NCI-H446 (cell line): ENCODE data around the gene ANO6.

Experiments used
- DNase-seq, 2 experiments: peaks; one replicate each; lab custom pipeline; 2025; lab: John Stamatoyannopoulos, UW

Gene ANO6

DNA sequence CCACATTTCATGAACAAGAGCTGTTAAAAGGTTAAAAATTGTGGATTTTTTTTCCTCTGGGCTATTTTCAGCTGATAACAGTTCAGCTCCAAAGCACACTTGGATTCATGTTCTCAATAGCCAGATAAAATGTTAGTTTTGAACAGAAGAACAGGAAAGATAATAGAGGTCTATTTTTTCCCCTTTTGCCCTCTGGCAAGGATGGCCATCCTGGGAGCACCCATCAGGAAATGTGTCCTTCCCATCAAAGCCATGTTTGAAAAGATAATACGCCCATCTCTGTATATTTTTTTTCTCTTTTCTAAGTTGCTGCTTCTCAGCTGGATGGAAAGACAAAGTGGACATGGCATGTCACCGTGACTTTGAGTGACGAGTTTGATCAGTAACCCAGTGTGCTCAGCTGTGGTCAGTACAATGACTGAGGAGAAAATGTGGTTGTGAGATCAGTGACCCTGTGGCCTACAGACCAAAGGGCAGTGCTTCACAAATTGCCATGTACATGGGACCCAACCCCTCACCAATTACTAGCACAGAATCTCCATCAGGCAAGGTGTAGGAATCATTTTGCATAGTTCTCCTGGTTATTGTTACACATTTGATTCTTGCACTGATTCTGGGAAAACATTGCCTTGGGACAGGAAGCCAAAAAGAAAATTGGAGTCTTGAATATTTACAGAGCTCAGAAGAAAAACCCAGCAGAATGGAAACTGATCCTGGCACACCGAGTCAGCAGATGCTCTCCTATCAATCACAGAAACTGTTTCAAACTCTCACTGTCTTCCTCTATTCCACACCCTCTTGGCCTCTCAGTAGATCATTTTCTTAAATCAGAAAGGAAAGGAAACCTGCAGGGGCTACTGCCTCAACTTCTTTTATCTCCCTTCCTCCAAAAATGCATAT is 64.3 kb downstream of the ANO6 start:
- no peak for DNase-seq

- no peak for DNase-seq
Measured at GRCh38 chr12:45281994-45282393, 66.1 kb downstream of the ANO6 start.

DNA sequence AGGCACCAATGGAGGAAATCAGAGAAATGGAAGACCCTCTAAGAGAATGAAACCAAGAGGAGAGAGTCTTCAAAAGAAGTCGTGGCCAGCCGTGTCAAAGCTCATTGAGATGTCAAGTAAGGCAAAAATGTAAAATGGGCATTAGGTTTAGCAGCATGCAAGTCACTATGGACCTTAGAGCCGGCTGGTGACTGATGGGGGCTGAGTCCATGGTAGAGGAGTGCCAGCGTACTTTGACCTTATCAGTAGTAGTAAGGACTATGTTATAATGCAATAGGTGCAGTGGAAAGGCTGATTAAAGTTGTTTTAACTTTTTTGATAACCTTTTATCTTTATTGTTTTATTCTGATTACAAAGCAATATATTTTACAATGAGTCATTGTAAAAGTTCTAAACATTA is 66.5 kb downstream of the ANO6 start:
- DNase-seq = no peak

DNA sequence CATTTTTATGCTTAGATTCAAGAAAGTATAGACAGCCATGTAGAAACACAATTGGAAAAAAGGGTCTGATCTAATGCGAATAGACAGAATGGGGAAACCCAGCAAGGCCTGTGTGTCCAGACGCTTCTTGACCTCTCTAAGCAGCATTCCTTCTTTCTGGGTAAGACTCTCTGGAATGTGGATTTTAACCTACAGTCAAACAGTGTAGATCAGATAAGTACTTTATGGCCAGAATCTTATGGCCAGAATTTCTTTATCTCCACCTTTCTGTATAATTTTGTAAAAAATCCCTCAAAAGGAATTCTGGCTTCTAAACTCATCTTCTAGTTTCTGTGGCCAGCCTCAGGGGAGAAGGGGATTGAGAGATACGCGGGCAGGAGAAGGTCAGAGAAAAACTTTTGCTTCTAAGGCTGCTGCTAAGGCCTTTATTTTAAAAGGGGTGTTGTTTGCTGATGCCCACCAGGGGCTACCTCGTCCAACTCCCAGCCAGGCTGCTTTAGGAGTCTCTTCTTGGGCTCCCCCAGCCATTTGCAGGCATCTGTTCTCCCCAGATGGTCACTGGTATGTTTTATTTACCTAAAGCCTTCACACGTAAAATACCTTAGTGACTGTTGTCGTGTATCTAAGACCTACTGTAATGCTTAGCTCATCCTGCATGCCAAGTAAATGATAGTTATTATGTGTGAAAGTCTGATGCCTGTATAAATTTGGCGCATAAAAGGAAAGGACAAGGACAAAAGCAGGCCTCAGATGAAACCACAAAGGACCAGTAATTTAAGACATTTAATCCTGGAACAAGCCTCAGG is 68.4 kb downstream of the ANO6 start:
- peak in 1 of 2 experiments; percentile 55 for DNase-seq

DNA sequence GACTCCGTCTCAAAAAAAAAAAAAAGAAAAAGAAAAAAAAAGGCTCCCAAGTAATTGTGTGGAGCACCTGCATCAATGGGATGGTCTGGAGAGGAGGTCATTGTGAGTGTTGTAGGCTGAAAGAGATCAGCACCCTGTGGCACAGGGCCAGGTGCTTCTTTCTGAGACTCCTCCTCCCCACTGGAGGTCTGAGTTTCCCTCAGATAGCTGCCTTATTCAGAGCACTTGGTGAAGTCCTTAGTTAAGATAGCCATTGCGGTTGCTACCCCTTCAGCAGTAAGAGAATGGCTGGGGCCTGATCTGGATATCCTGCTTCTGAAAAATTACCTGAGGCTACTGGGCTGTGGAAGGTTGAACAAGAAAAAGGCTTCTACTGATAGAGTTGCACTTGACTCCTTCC is 69.8 kb downstream of the ANO6 start:
- DNase-seq = no peak

GRCh38 chr12:45286621-45287020 is 70.7 kb downstream of the ANO6 start:
- DNase-seq = no peak

DNA sequence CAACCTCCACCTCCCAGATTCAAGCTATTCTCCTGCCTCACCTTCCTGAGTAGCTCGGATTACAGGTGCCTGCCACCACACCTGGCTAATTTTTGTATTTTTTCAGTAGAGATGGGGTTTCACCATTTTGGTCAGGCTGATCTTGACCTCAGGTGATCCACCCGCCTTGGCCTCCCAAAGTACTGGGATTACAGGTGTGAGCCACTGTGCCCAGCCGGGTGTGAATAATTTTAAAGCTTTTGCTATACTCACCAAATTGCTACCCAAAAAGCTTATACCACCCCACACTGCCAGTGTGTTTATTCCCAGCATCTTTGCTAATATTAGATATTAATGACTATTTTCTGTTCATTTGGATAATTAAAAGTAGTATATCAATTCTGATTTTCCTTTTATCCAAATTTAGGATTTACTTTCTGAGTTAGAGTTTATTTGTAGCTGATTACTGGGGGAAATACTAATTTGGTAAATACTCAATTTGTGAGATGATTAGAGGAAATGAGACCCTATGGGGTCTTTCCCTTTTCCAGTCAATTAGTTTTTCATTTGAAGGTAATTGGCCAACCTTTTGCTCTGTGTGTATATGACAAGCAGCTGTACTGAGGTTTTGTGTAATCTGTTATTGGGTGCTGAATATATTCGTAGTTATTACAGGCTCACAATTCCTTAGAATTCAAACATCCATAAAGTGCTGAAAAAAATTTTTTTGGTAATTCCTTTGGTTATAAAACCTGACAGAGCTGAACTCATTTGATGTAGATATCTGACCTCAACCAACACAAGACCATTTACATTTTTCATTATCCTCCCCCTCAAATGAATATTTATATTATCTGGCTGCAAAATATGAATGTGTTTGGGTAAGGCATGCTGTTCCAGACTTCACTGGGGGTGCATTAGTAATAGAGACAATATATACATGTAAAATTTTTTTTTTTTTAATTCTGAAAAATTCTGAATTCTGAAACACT is 73.6 kb downstream of the ANO6 start:
- no peak for DNase-seq

- DNase-seq = no peak
Measured at GRCh38 chr12:45290216-45290605, 74.3 kb downstream of the ANO6 start.

DNA sequence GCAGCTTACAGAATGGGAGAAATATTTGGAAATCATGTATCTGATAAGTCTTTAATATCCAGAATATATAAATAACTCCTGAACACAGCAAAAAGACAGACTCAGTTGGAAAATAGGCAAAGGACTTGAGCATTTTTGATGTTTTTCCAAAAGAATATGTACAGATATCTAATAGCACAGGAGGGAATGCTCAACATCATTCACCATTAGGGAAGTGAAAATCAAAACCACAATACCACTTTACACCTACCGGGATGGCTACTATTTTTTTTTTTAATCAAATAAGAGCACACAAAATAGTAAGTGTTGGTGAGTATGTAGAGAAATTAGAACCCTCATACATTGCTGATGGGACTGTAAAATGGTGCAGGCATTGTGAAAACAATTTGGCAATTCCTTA is 75.6 kb downstream of the ANO6 start:
- no peak for DNase-seq

DNA sequence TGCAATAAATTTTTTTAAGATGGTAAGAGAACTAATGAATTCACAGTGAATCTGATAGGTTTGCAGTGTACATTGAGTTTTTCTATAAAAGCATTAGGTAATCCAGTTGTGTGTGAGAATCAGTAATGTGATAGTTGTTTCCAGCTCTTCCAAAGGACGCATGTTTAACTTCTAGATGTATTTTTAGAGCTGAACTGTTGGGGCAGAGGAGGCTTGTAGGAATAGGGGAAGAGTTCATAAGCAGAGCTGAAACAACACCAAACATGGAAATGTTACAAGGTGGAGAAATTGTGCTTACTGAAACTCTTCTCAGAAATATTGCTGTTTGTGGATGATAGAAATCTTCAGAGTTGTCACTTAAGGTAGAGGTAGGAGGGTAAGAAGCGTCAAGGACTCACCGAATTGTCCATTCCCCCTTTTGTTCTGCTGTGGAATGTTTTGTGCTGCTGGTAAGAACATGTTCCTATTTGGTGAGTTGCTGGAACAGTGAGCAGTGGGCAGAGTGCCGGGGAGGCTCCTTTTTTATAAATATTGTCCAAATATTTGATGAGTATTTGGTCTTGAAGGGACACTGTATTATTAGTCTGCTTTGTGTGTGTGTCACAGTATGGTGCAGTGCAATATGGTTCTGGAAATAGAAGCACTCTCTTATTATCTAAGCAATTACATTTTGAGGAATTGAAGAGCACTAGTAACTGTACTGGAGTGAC is 76.7 kb downstream of the ANO6 start:
- no peak for DNase-seq

DNA sequence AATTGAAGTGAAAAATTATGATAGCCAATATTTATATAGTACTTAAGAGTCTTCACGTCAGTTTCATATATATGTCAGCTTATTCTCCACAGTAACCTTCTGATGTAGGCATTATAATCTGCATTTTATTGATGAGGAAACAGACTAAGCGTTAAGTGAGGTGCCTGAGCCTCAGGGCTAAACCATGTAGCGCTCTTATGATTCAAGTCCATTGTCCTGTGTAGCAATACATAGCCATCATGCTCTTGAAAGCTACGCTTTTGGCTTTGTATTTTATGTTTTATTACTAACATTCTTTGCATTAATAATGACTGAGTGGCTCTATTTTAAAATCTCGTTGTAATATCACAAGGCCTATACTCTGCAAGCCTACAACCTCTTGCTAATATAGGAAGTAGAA is 79.0 kb downstream of the ANO6 start:
- no peak for DNase-seq

GRCh38 chr12:45296046-45296586 is 80.2 kb downstream of the ANO6 start:
- no peak for DNase-seq

DNA sequence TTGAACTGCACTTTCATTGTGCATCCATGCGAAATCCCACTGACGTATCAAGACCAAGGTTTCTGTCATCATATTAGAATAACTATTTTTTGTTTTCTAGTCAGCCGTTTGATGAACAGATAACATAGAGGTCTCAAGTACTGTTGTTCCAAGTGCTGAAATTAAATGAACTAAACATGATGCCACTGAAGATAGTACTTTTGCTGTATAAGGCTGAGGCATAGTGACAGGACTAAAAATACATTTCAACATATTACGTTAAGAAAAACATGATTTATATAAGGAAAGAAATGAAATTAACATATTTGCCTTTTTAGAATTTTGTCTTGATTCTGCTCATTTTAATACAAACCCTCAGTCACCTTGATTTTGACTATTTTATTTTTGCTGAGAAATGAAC is 82.2 kb downstream of the ANO6 start:
- DNase-seq = no peak

DNA sequence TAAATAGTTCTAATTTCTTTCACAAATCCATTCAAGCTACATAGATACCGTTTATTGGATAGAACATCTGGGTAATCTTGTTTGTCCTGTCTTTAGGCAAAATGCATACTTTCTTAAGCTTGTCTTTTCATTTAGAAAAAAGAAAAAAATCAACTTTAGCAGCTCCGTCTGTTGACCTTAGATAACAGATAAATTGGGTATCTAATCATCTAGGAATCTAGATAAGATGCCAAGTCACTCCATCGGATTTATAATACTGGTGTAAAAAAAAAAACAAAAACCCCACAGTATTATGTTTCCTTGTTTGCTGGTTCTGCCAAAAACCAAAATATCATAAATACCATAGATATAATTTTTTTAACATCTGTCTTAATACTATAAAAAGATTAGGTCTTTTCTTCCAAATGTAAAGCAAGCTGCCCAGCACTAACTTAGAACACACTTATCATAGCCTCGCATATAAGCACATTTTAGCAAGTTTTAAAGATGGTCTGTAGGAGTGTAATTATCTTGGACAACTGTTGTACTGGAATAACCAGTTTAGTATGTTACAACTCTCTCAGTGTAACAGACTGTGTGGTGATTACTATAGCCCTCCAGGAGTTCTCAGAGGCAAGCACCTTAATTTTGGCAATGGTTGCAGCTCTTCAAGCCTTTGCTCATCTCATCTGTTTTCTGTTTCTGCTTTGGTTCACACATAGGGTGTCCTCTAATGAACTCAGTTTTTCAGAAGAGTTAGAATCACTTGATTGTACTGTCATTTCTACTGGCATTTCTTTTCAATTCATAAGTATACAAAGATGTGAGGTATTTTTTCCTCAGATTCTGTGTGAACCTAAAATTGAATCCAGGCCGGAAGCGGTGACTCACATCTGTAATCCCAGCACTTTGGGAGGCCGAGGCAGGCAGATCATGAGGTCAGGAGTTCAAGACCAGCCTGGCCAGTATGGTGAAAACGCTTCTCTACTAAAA is 83.1 kb downstream of the ANO6 start:
- DNase-seq = peak in 1 of 2 experiments; percentile 52

DNA sequence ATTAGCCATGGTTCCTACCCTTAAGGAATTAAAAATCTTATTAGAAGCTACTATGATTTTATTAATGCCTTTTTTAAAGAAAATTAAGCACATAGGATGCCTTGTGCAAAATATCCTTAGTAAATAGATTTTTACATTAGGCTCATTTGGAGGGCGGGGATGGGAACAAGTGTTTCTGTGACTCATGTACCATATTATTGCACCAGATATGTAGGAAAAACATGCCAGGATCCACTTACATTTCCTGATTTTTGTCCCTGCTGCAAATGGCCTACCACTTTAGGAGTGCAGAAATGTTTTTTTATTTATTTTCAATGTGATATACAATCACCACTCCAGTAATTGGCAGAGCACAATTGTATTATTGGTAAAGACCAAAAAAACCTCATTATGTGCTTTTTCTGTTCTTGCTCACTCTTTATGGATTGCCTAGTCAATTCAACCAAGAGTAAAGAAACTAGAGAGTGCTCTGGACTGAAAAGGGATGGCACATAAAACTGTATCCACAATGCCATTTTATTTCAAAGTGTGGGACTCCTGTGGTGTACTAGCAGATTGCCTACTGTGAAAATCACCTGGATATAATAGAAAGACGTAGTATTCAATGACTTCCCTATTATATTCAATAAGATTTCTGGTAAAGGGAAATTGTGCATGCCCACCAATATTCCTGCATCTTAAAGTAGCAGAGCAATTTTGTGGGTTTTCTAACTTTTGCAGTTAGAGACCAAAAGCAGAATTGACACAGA is 86.9 kb downstream of the ANO6 start:
- DNase-seq = no peak

DNA sequence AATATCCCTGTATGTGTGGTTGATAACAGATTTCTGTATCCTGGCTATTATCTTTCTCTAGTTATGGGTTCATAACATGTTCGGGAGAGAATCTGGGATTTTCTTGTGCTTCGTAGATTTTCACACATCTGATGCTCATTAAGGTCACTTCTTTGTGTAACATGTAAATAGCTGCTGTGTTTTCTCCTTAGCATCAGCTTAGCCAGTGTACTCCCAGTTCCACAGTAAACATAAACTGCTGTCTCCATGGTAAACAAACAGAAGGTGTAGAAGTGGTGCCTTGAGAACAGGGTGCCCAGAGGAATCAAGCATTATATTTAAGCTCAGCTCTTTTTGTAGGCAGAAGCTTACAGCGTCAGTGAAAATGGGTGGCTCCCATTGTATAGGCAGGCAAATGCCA is 88.0 kb downstream of the ANO6 start:
- DNase-seq = no peak

DNA sequence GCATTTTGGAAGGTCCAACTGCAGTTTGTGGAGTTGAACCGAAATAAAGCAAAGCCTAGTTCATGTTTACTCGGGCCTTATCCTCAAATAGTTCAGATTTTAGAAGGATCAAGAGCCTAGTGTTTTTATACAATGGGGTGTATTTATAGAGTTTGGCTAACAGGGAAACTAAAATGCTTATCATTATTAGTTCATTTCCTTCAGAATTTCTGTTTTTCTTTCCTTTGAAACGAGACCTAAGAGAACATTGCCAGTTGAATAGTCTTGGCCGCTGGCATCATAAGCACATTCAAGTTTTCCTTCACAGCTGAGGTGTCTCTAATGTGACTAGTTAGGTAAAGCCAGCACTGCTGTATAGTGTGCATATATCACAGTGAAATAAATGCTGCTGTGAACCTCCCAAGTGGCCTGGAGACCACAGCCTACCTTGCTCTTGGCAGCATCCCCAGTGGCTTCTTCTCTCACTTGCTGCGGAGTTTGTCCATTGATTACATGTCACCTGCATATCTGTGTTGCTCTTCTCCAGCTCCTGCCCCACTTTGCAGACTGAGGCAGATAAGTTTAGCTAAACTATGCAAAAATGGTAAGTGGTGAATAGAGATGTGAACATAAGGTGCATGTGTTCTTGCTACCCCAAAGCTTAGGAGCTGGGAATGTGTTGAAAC is 88.8 kb downstream of the ANO6 start:
- DNase-seq = no peak

DNA sequence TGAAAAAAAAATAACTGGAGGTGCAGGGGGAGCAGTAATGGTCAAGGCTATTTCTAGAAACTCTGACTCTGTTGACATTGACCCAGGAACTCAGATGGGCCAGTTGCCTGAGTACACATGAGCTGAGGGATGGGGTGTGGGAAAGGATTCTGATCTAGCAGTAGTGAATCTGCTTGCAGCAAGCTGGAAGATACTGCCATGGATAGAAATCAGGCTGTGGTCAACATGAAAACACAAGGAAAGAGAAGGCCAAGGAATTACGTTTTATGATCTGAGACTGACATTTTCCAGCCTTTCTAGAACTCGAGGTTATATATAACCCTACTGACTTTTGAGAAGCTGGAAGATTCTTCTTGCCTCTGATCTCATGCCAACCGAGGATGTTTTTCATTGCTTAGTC is 90.0 kb downstream of the ANO6 start:
- no peak for DNase-seq
